ENCODE data around the gene MMP24OS.

MMP24OS gene

GRCh38 chr20:35243986-35244385, 33.9 kb downstream of the MMP24OS start:
- DNase-seq, result no peak

GRCh38 chr20:35243317-35243716, 34.6 kb downstream of the MMP24OS start:
- no peak for DNase-seq

- no peak for DNase-seq
These were observed 37.1 kb downstream of the MMP24OS start for GRCh38 chr20:35240811-35241293.

- DNase-seq, result no peak
These were observed 37.7 kb downstream of the MMP24OS start for GRCh38 chr20:35240083-35240810.

- DNase-seq, result no peak
These were observed 39.2 kb downstream of the MMP24OS start for GRCh38 chr20:35238735-35239134.

- DNase-seq, result no peak
These were observed 39.8 kb downstream of the MMP24OS start for GRCh38 chr20:35238170-35238569.

GRCh38 chr20:35237486-35237885, 40.4 kb downstream of the MMP24OS start:
- DNase-seq, result no peak

- DNase-seq, result no peak
These were observed 42.0 kb downstream of the MMP24OS start for GRCh38 chr20:35235881-35236280.

- no peak for DNase-seq
These were observed 45.3 kb downstream of the MMP24OS start for GRCh38 chr20:35232575-35232974.

- DNase-seq, result peak; percentile 27
These were observed 50.8 kb downstream of the MMP24OS start for GRCh38 chr20:35226884-35227681.

All from CD4-positive, alpha-beta T cell treated with Interleukin-12 subunit alpha and Interleukin-12 subunit beta, for 1 hour (primary cell).